CD4-positive, alpha-beta T cell (primary cell): Measurements from ENCODE around the gene LRP2. TPM values are rescaled to one million over a fixed set of nuclear protein-coding genes. Genes with fewer than 3 reads are reported as not detected.

ENCODE experiments used
- ATAC-seq: fragments of 200-7000 bp; cut with Tn5 transposase; one replicate; pipeline ENCODE4 v1.10.0; 2022; ENCODE audit warnings: mild to moderate bottlenecking; ENCODE audit not compliant: poor library complexity
- CTCF ChIA-PET: fragments of 350-600 bp; sonication (Branson Sonifier 250); formaldehyde crosslinking; loops from one replicate; lab custom pipeline; 2021; ENCODE audit warnings: antibody characterized with exemption, inconsistent platforms; lab: Charles Lee
- POLR2A ChIA-PET: fragments of 350-600 bp; sonication (Branson Sonifier 250); formaldehyde crosslinking; loops from one replicate; lab custom pipeline; 2021; ENCODE audit warnings: antibody characterized with exemption, inconsistent platforms; lab: Charles Lee
- DNase-seq, 14 experiments: peaks; one replicate each; pipeline ENCODE4 v3.0.0-alpha.2; 2013 to 2020; ENCODE audit warnings: mixed read lengths in 2 of 14
- H3K27ac ChIP-seq, 2 donors: one replicate each; pipeline versions ENCODE4 v1.5.1 to v1.7.0; 2013; ENCODE audit warnings: low read length in 2 of 2, low read depth in 1 of 2, mild to moderate bottlenecking in 1 of 2
- H3K27me3 ChIP-seq, 2 experiments: 1 replicate in 1 of 2; 2 replicates in 1 of 2; pipeline versions ENCODE4 v1.6.1 to v1.7.0; 2013; ENCODE audit warnings: low read length in 2 of 2, control low read depth in 1 of 2, mild to moderate bottlenecking in 1 of 2, moderate library complexity in 1 of 2; ENCODE audit not compliant: insufficient read depth in 2 of 2, control insufficient read depth in 1 of 2
- H3K36me3 ChIP-seq: one replicate; pipeline ENCODE4 v1.6.1; 2013; ENCODE audit warnings: low read length, control low read depth; ENCODE audit not compliant: insufficient read depth
- H3K4me1 ChIP-seq: one replicate; pipeline ENCODE4 v1.6.1; 2013; ENCODE audit warnings: low read length, control low read depth; ENCODE audit not compliant: insufficient read depth
- H3K4me3 ChIP-seq: one replicate; pipeline ENCODE4 v1.5.1; 2013; ENCODE audit warnings: mild to moderate bottlenecking, low read length, moderate library complexity
- H3K9me3 ChIP-seq, 2 experiments: 1 replicate in 1 of 2; 2 replicates in 1 of 2; pipeline versions ENCODE4 v1.6.1 to v1.7.0; 2013; ENCODE audit warnings: low read length in 2 of 2, mild to moderate bottlenecking in 2 of 2, control low read depth in 1 of 2, moderate library complexity in 1 of 2; ENCODE audit not compliant: control insufficient read depth in 1 of 2, insufficient read depth in 1 of 2
- H3K27ac Mint-ChIP-seq: one replicate; pipeline ENCODE4 v1.8.0; 2020; ENCODE audit warnings: mixed read lengths
- H3K27me3 Mint-ChIP-seq: one replicate; pipeline ENCODE4 v1.8.0; 2021; ENCODE audit warnings: mixed read lengths
- H3K36me3 Mint-ChIP-seq: one replicate; pipeline ENCODE4 v1.8.0; 2021; ENCODE audit warnings: low read depth, mixed read lengths
- H3K4me1 Mint-ChIP-seq: one replicate; pipeline ENCODE4 v1.8.0; 2021; ENCODE audit warnings: low read depth, mixed read lengths
- H3K4me3 Mint-ChIP-seq: one replicate; pipeline ENCODE4 v1.8.0; 2020; ENCODE audit warnings: mild to moderate bottlenecking, mixed read lengths
- H3K9me3 Mint-ChIP-seq: one replicate; pipeline ENCODE4 v1.8.0; 2020; ENCODE audit warnings: mixed read lengths
- CTCF ChIP-seq: fragments of 200-600 bp; IDR thresholded peaks from one replicate; pipeline ENCODE4 v1.8.0; 2022; ENCODE audit warnings: antibody characterized with exemption, mild to moderate bottlenecking
- intact Hi-C, 2 experiments: fragments of 100-400 bp; cut with DNase I in 1 of 2; cut with micrococcal nuclease in 1 of 2; formaldehyde crosslinking; loops; one replicate each; pipeline versions ENCODE4 v1.15.1 to v1.9.0; 2023 to 2025; cut with DNase I, micrococcal nuclease
- total RNA-seq, 174 experiments: library from RNA in 2 of 174; stranded (reverse) in 2 of 174; gene quantifications; one replicate each; pipeline ENCODE4 v1.2.3 and lab custom pipeline; 2021 to 2026

The LRP2 gene
- total RNA-seq, 2 experiments from 2014 or later: 0.03 TPM; not detected in 1

- intact Hi-C loops: loop anchor here (1.0 to 2.0 kb wide), 3 partner anchors 22 to 31 kb away; no protein-coding TSS in a partner anchor
- no peak for TF ChIP-seq CTCF
- no peaks in the 10 kb centered on the region for H3K36me3 Mint-ChIP-seq
- no peak overlapping the region for H3K4me3 ChIP-seq
- DNase-seq (no peak), ATAC-seq (no peak)
- H3K9me3 ChIP-seq: no peaks in the 10 kb centered on the region
- peaks cover 41% of the 10 kb centered on the region for H3K4me1 Mint-ChIP-seq
- no peak overlapping the region for H3K4me3 Mint-ChIP-seq
- H3K9me3 Mint-ChIP-seq: no peaks in the 10 kb centered on the region
- POLR2A ChIA-PET: interaction anchor here (1.1 to 2.4 kb wide), 2 partner anchors 21 to 32 kb away, joined by 6 to 7 read pairs; no protein-coding TSS in a partner anchor
- H3K36me3 ChIP-seq: no peaks in the 10 kb centered on the region
- no peak overlapping the region for H3K27ac ChIP-seq
- H3K27me3 Mint-ChIP-seq: peaks cover 8% of the 10 kb centered on the region
- H3K4me1 ChIP-seq: peaks cover 48% of the 10 kb centered on the region
- CTCF ChIA-PET: interaction anchor here (1.1 to 3.0 kb wide), 7 partner anchors 17 to 655 kb away, joined by 3 to 24 read pairs (median 6); no protein-coding TSS in a partner anchor
- H3K27ac Mint-ChIP-seq: no peak overlapping the region
- H3K27me3 ChIP-seq: no peaks in the 10 kb centered on the region
Measured at GRCh38 chr2:169110419-169110818, 251.9 kb downstream of the LRP2 start.

- Histone ChIP-seq H3K36me3 (no peaks in the 10 kb centered on the region), H3K4me1 (peaks cover 48% of the 10 kb centered on the region), H3K9me3 (no peaks in the 10 kb centered on the region), H3K27ac (no peak overlapping the region), H3K27me3 (no peaks in the 10 kb centered on the region), H3K4me3 (no peak overlapping the region)
- CTCF ChIA-PET: interaction anchor here (0.7 to 3.0 kb wide), 9 partner anchors 16 to 656 kb away, joined by 3 to 24 read pairs (median 5); no protein-coding TSS in a partner anchor
- H3K4me3 Mint-ChIP-seq: no peak overlapping the region
- POLR2A ChIA-PET: interaction anchor here (1.1 to 2.4 kb wide), 2 partner anchors 22 to 32 kb away, joined by 6 to 7 read pairs; no protein-coding TSS in a partner anchor
- peak; percentile 55 to 86 (median 62) for DNase-seq
- no peaks in the 10 kb centered on the region for H3K9me3 Mint-ChIP-seq
- intact Hi-C loops: loop anchor here (1.0 to 10.0 kb wide), 5 partner anchors 23 to 818 kb away; no protein-coding TSS in a partner anchor
- peak; percentile 96 for TF ChIP-seq CTCF
- no peak for ATAC-seq
- no peak overlapping the region for H3K27ac Mint-ChIP-seq
- H3K4me1 Mint-ChIP-seq: peaks cover 47% of the 10 kb centered on the region
- H3K36me3 Mint-ChIP-seq: no peaks in the 10 kb centered on the region
- peaks cover 8% of the 10 kb centered on the region for H3K27me3 Mint-ChIP-seq
Measured at GRCh38 chr2:169109502-169110409, 252.6 kb downstream of the LRP2 start.

GRCh38 chr2:169108099-169108884 lies 254.0 kb downstream of the LRP2 start:
- Histone ChIP-seq H3K9me3 (no peaks in the 10 kb centered on the region), H3K36me3 (no peaks in the 10 kb centered on the region), H3K27me3 (no peaks in the 10 kb centered on the region), H3K4me3 (no peak overlapping the region), H3K27ac (no peak overlapping the region), H3K4me1 (peaks cover 51% of the 10 kb centered on the region)
- ChIA-PET CTCF (interaction anchor here (1.4 to 3.0 kb wide), 3 partner anchors 23 to 36 kb away, joined by 7 to 24 read pairs (median 8); no protein-coding TSS in a partner anchor), POLR2A (interaction anchor here (0.7 to 2.6 kb wide), 6 partner anchors 13 to 134 kb away, joined by 3 to 7 read pairs (median 5); no protein-coding TSS in a partner anchor)
- DNase-seq (no peak), ATAC-seq (no peak)
- Mint-ChIP-seq H3K36me3 (no peaks in the 10 kb centered on the region), H3K9me3 (no peaks in the 10 kb centered on the region), H3K27ac (peak overlapping the region; percentile 38), H3K4me3 (no peak overlapping the region), H3K27me3 (peaks cover 4% of the 10 kb centered on the region), H3K4me1 (peaks cover 56% of the 10 kb centered on the region)
- intact Hi-C loops: loop anchor here (5.0 to 10.0 kb wide), 2 partner anchors 143 to 819 kb away; no protein-coding TSS in a partner anchor
- TF ChIP-seq CTCF: no peak
